SK-N-MC (cell line): ENCODE measurements around the gene APBB1.

Experiments used
- EZH2 ChIP-seq: fragments of 200-600 bp; sonication (generic); IDR thresholded peaks from one replicate; pipeline ENCODE4 v1.6.1; 2017; ENCODE audit warnings: antibody characterized with exemption
- POLR2AphosphoS5 ChIP-seq: IDR thresholded peaks from 2 replicates; pipeline ENCODE4 v1.6.1; 2012; ENCODE audit warnings: mild to moderate bottlenecking, low read depth, low read length, borderline replicate concordance

GRCh38 chr11:6437993-6438392 lies 19.1 kb upstream of the APBB1 start:
- TF ChIP-seq POLR2AphosphoS5 (no peak), EZH2 (no peak)
